IPS-18c (cell line): ENCODE data around the gene CDH23.

Experiments used
- H3K4me3 ChIP-seq: 2 replicates; pipeline ENCODE4 v1.7.0; 2013; ENCODE audit warnings: low read depth, mild to moderate bottlenecking, low read length, moderate library complexity; ENCODE audit not compliant: insufficient read depth
- H3K9me3 ChIP-seq: one replicate; pipeline ENCODE4 v1.6.1; 2013; ENCODE audit warnings: mild to moderate bottlenecking, low read length, moderate library complexity; ENCODE audit not compliant: control insufficient read depth, insufficient read depth

The CDH23 gene

DNA sequence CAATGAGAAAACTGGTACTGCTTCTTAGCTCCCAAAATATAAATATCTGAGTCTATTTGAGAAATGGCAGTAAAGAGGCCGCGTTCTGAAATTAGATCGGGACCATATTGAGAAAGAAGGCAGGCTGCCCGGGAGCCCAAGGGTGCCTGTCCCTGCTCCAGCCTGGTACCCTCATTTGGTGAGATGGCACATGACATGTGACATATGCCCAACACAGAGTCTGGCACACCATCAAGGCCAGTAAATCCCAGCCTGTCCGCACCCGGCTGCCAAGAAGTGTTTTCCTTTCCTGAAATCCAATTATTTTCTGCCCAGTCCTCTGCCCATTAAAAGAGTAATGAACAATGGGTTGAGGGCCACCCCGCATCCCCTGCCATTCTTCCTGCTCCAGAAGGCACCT lies 66.4 kb downstream of the CDH23 start:
- no peak overlapping the region for H3K4me3 ChIP-seq
- peaks cover 5% of the 10 kb centered on the region for H3K9me3 ChIP-seq

GRCh38 chr10:71465551-71466252 lies 69.0 kb downstream of the CDH23 start:
- Histone ChIP-seq H3K4me3 (no peak overlapping the region), H3K9me3 (peaks cover 2% of the 10 kb centered on the region)

GRCh38 chr10:71466330-71466729 lies 69.6 kb downstream of the CDH23 start:
- H3K4me3 ChIP-seq = no peak overlapping the region
- H3K9me3 ChIP-seq = peaks cover 2% of the 10 kb centered on the region

GRCh38 chr10:71467161-71467560 lies 70.4 kb downstream of the CDH23 start:
- Histone ChIP-seq H3K4me3 (no peak overlapping the region), H3K9me3 (peaks cover 2% of the 10 kb centered on the region)

- Histone ChIP-seq H3K9me3 (peaks cover 2% of the 10 kb centered on the region), H3K4me3 (no peak overlapping the region)
Measured at GRCh38 chr10:71467569-71468362, 71.0 kb downstream of the CDH23 start.

- H3K9me3 ChIP-seq = no peaks in the 10 kb centered on the region
- H3K4me3 ChIP-seq = no peak overlapping the region
Measured at GRCh38 chr10:71468363-71469094, 71.8 kb downstream of the CDH23 start.

- Histone ChIP-seq H3K9me3 (no peaks in the 10 kb centered on the region), H3K4me3 (no peak overlapping the region)
Measured at GRCh38 chr10:71471006-71471405, 74.3 kb downstream of the CDH23 start.

GRCh38 chr10:71471957-71472365 lies 75.2 kb downstream of the CDH23 start:
- no peak overlapping the region for H3K4me3 ChIP-seq
- H3K9me3 ChIP-seq = no peaks in the 10 kb centered on the region

GRCh38 chr10:71472466-71472865 lies 75.7 kb downstream of the CDH23 start:
- no peak overlapping the region for H3K4me3 ChIP-seq
- H3K9me3 ChIP-seq = no peaks in the 10 kb centered on the region

- Histone ChIP-seq H3K4me3 (no peak overlapping the region), H3K9me3 (no peaks in the 10 kb centered on the region)
Measured at GRCh38 chr10:71472912-71473311, 76.2 kb downstream of the CDH23 start.

DNA sequence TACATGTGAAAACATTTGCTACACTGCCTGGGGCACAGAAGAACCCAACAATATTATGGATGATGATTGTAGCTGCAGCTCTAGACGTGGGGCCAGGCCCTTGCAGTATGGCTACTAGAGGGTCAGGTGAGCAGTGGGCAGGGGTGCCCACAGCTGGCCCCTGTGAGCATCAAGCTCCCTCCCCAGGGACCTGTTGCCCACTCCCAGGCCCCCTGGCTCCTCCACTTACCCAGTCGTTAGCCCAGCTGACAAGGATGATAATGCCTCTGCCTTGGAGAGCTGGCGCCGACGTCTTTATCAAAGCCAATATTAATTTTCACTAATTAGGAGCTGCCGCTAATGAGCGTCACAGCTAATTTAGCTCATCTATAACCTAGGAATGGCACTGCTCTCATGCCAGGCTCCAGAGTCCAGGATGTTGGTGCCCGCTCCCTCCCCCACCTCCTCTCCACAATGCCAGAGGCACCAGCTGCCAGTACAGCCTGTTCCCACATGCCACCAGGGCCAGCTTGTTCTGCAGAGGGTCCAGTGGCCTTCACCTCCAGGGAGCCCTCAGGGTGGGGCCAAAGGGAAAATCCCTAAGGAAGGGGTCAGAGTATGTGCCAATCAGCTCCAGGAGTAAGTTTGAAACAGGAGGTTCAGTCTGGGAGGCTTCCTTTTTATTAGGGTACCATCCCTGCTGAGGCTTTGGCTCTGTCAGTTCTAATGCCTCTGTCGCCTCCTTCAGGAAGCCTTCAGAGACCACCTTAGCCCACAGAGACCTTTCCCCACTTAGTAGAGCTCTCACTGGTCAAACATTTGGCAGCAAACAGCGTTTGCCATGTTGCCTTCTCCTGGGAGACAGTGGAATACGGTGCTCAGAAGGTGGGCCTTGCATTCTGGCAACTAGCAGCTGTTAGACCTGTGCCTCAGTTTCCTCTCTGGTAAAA lies 77.2 kb downstream of the CDH23 start:
- no peaks in the 10 kb centered on the region for H3K9me3 ChIP-seq

DNA sequence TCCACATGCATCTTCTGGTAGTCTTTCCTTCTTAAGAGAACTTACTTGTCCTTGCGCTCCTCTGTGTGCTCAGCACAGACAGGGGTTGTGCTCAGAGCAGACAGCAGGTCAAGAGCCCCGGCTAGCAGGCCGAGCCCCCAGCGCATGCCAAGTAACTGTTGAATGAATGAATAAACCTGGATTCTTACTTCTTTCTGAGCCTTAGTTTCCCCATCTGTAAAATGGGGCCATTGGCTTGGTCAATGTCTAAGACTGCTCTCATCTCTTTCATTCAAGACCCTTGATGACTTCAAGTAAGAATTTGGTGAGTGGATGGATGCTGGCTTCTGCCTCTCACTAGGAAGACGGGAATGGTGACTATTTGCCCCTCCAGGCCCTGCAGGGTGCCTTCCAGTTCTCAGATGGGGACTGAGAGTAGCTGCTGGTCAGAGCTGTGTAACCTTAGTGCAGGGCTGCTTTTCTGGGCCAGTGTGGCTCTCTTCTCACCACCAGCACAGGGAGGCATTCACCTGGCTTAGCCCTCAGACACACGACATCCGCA lies 78.1 kb downstream of the CDH23 start:
- no peaks in the 10 kb centered on the region for H3K9me3 ChIP-seq
- H3K4me3 ChIP-seq = no peak overlapping the region

More for the DNA sequence above, 77.2 kb downstream of the CDH23 start:
- no peak overlapping the region for H3K4me3 ChIP-seq

DNA sequence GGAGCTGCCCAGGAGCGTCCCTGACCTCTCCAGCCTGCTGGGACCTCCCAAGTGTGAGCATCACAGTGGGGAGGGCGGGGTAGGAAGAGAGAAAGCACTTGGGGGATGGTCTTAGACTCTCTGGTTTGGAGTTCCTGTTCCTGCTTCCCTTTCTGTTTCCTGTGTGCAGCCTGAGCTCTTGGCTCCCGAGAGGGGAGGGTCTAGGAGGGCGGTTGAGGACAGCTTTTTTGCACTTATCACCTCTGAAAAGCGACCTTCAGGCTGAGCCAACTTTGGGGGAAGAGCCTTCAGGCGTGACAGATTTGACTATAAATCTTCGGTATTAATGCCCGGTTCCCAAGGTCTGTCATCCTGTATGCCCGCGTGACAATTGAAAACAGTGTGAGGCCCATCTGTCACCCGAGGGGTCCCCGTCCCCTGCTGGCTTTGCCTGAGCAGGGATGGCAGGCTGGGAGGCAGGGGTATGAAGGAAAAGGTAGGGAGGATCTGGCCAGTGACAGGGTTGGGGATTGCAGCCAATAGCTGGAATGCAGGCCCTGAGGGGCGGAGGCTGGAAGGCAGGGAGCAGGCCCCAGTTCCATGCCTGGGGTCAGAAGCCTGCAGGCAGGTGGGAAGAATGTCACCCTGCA lies 78.6 kb downstream of the CDH23 start:
- no peaks in the 10 kb centered on the region for H3K9me3 ChIP-seq

GRCh38 chr10:71476228-71477011 lies 79.7 kb downstream of the CDH23 start:
- Histone ChIP-seq H3K9me3 (no peaks in the 10 kb centered on the region), H3K4me3 (no peak overlapping the region)

More for the DNA sequence above, 78.6 kb downstream of the CDH23 start:
- H3K4me3 ChIP-seq = no peak overlapping the region

DNA sequence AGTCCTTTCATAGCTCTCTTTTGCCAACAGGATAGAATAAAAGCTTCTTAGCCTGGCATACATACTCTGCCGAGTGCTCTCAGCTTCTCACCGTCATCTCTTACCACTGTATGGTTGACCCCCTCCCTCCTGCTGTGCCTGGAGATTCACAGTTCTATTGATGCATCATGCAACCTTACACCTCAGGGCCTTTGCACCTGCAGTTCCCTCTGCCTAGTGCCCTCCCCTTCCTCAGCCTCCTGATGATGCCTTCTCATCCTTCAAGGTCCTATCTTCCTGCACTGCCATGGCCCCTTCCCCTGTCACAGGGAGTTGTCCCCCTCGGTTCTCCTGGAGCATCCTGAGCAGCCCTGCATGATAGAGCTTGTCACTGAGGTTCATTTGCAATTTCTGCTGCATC lies 81.5 kb downstream of the CDH23 start:
- no peaks in the 10 kb centered on the region for H3K9me3 ChIP-seq
- no peak overlapping the region for H3K4me3 ChIP-seq
